Loucy (cell line): ENCODE data around the gene STUB1.

Experiments used
- H2AFZ ChIP-seq: fragments of 200-600 bp; sonication (generic); 2 replicates; pipeline ENCODE4 v1.6.0; 2016; ENCODE audit warnings: antibody characterized with exemption, mild to moderate bottlenecking, low read length, moderate library complexity
- H3F3A ChIP-seq: fragments of 200-600 bp; 2 replicates; pipeline ENCODE4 v1.6.0; 2016; ENCODE audit warnings: antibody characterized with exemption, low read depth, mild to moderate bottlenecking
- H3K27me3 ChIP-seq: fragments of 200-600 bp; sonication (generic); 2 replicates; pipeline ENCODE4 v1.6.1; 2014; ENCODE audit warnings: low read length, mild to moderate bottlenecking; ENCODE audit not compliant: insufficient read depth, poor library complexity, severe bottlenecking
- H3K36me3 ChIP-seq: fragments of 200-600 bp; sonication (generic); 2 replicates; pipeline ENCODE4 v1.6.1; 2016; ENCODE audit warnings: low read length; ENCODE audit not compliant: insufficient read depth
- H3K4me1 ChIP-seq: fragments of 200-600 bp; sonication (generic); 2 replicates; pipeline ENCODE4 v1.5.1; 2014; ENCODE audit warnings: low read length, mild to moderate bottlenecking; ENCODE audit not compliant: insufficient read depth, poor library complexity, severe bottlenecking
- H3K4me2 ChIP-seq: fragments of 200-600 bp; sonication (generic); 2 replicates; pipeline ENCODE4 v1.6.0; 2014; ENCODE audit warnings: antibody characterized with exemption, low read length, low read depth, mild to moderate bottlenecking; ENCODE audit not compliant: poor library complexity, severe bottlenecking
- H3K4me3 ChIP-seq: fragments of 200-600 bp; sonication (generic); 2 replicates; pipeline ENCODE4 v1.5.1; 2014; ENCODE audit warnings: low read length, mild to moderate bottlenecking, mixed read lengths; ENCODE audit not compliant: poor library complexity, severe bottlenecking
- H3K79me2 ChIP-seq: fragments of 200-600 bp; sonication (generic); 2 replicates; pipeline ENCODE4 v1.6.1; 2014; ENCODE audit warnings: low read length; ENCODE audit not compliant: insufficient read depth
- H3K9ac ChIP-seq: fragments of 200-600 bp; sonication (generic); 2 replicates; pipeline ENCODE4 v1.6.0; 2014; ENCODE audit warnings: mild to moderate bottlenecking, low read depth, low read length, moderate library complexity; ENCODE audit not compliant: poor library complexity, severe bottlenecking
- H3K9me2 ChIP-seq: fragments of 200-600 bp; sonication (generic); replicated peaks from 2 replicates; pipeline ENCODE4 v1.6.1; 2016; ENCODE audit warnings: low read depth, low read length, mixed read lengths
- H3K9me3 ChIP-seq: fragments of 200-600 bp; sonication (generic); 2 replicates; pipeline ENCODE4 v1.6.1; 2014; ENCODE audit warnings: mild to moderate bottlenecking, antibody characterized with exemption, low read length, low read depth; ENCODE audit not compliant: insufficient read depth
- H4K20me1 ChIP-seq: fragments of 200-600 bp; sonication (generic); 2 replicates; pipeline ENCODE4 v1.6.0; 2014; ENCODE audit warnings: antibody characterized with exemption, low read length, mild to moderate bottlenecking; ENCODE audit not compliant: insufficient read depth, poor library complexity, severe bottlenecking
- CTCF ChIP-seq: fragments of 200-600 bp; sonication (generic); conservative IDR thresholded peaks from 2 replicates; pipeline ENCODE4 v1.5.1; 2014; ENCODE audit warnings: mild to moderate bottlenecking, antibody characterized with exemption, low read length
- EZH2phosphoT487 ChIP-seq: fragments of 200-600 bp; IDR thresholded peaks from 2 replicates; pipeline ENCODE4 v1.6.1; 2018; ENCODE audit warnings: antibody characterized with exemption, mild to moderate bottlenecking, moderate library complexity, borderline replicate concordance

STUB1 gene

DNA sequence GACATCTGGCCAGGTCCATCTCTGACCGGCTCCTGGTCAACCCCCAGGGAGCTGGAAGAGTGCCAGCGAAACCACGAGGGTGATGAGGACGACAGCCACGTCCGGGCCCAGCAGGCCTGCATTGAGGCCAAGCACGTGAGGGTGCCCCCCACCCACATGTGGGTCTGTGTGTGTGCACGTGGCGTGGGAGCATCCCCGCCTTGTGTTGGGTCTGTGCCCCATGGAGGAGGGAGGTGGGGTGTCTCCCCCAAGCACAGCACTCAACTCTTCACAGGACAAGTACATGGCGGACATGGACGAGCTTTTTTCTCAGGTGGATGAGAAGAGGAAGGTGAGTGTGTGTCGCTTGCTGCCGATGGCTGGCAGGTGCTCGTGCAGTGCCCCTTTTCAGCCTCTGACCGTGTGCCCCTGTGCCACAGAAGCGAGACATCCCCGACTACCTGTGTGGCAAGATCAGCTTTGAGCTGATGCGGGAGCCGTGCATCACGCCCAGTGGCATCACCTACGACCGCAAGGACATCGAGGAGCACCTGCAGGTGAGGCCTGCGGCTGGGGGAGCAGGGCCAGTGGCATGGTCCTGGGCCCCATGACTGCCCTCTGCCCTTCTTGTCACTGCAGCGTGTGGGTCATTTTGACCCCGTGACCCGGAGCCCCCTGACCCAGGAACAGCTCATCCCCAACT, 1.7 kb downstream of the STUB1 start:
- peaks cover 16% of the 10 kb centered on the region; the same call in 1 of the 2 replicates for H3K79me2 ChIP-seq
- no peaks in the 10 kb centered on the region for H3K36me3 ChIP-seq
- no peaks in the 10 kb centered on the region for H3K9me2 ChIP-seq
- H2AFZ ChIP-seq = no peak overlapping the region
- H3K9me3 ChIP-seq = no peaks in the 10 kb centered on the region
- H4K20me1 ChIP-seq = peaks cover 2% of the 10 kb centered on the region
- peaks cover 4% of the 10 kb centered on the region for H3K4me1 ChIP-seq
- H3K27me3 ChIP-seq = no peaks in the 10 kb centered on the region
- TF ChIP-seq CTCF (no peak), EZH2phosphoT487 (no peak)
- no peaks in the 10 kb centered on the region for H3F3A ChIP-seq
- H3K4me2 ChIP-seq = peak overlapping the region; percentile 73
- H3K4me3 ChIP-seq = peak overlapping the region; percentile 82
- H3K9ac ChIP-seq = peak overlapping the region; percentile 76

DNA sequence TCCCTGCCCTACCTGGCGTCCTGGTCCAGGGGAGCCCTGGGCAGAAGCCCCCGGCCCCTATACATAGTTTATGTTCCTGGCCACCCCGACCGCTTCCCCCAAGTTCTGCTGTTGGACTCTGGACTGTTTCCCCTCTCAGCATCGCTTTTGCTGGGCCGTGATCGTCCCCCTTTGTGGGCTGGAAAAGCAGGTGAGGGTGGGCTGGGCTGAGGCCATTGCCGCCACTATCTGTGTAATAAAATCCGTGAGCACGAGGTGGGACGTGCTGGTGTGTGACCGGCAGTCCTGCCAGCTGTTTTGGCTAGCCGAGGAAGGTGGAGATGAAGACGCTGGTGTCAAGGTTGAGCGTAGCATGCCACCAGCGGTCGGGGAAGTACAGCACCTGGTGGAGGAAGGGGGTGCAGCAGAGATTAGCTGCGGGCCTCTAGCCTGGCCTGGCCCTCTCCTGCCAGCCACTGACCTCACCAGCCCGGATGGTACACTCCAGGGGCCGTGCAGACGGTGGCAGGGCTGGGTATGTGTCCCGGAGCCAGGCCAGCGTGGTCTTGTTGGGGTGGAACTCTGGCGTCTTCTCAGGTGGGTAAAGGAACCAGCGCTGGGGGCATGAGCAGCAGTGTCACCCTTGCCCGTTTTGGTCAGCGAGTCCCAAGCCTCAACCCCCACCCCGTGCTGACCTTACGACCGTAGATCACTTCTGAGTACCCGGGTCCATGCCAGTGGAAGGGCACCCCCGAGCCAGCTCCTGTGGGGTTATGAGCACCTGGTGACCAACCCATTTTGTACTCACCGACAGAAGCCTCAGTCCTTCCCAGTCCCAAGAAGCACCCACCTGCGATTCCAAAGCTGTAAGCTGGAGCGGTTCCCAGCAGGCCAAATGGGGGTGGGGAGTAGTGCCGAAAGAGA, 2.5 kb downstream of the STUB1 start:
- Histone ChIP-seq H2AFZ (no peak overlapping the region), H3K4me1 (peaks cover 4% of the 10 kb centered on the region), H3K4me2 (no peak overlapping the region), H3K36me3 (no peaks in the 10 kb centered on the region), H3K79me2 (peaks cover 16% of the 10 kb centered on the region; the same call in 1 of the 2 replicates), H3K4me3 (no peak overlapping the region), H3K9ac (no peak overlapping the region), H3F3A (no peaks in the 10 kb centered on the region), H3K9me2 (no peaks in the 10 kb centered on the region), H4K20me1 (peaks cover 2% of the 10 kb centered on the region), H3K27me3 (no peaks in the 10 kb centered on the region), H3K9me3 (no peaks in the 10 kb centered on the region)
- TF ChIP-seq CTCF (no peak), EZH2phosphoT487 (no peak)

- Histone ChIP-seq H3K4me3 (no peak overlapping the region), H3K27me3 (no peaks in the 10 kb centered on the region), H3K9ac (no peak overlapping the region), H3K9me3 (no peaks in the 10 kb centered on the region), H4K20me1 (peaks cover 2% of the 10 kb centered on the region), H3K79me2 (peaks cover 16% of the 10 kb centered on the region; the same call in 1 of the 2 replicates), H3K4me1 (peaks cover 4% of the 10 kb centered on the region), H3F3A (no peaks in the 10 kb centered on the region), H3K9me2 (no peaks in the 10 kb centered on the region), H3K36me3 (no peaks in the 10 kb centered on the region), H3K4me2 (no peak overlapping the region), H2AFZ (no peak overlapping the region)
- TF ChIP-seq CTCF = no peak
- TF ChIP-seq EZH2phosphoT487 = no peak
Observed at GRCh38 chr16:683396-684070, 3.3 kb downstream of the STUB1 start.
